Colonic mucosa (tissue), 4 donors: ENCODE data around the gene SGPL1. TPM values are rescaled to one million over a fixed set of nuclear protein-coding genes. Genes with fewer than 3 reads are reported as not detected.

Source experiments
- DNase-seq: peaks from one replicate; pipeline ENCODE4 v3.0.0-alpha.2; 2020
- H3K27ac ChIP-seq: fragments of 200-600 bp; one replicate; pipeline ENCODE4 v1.8.0; 2021
- H3K27me3 ChIP-seq: fragments of 200-600 bp; one replicate; pipeline ENCODE4 v1.8.0; 2021
- H3K36me3 ChIP-seq: fragments of 200-600 bp; one replicate; pipeline ENCODE4 v1.8.0; 2021
- H3K4me1 ChIP-seq: fragments of 200-600 bp; one replicate; pipeline ENCODE4 v1.8.0; 2021; ENCODE audit warnings: mild to moderate bottlenecking
- H3K4me3 ChIP-seq: fragments of 200-600 bp; one replicate; pipeline ENCODE4 v1.8.0; 2021
- H3K9ac ChIP-seq, 2 donors: one replicate each; pipeline ENCODE4 v1.7.0; 2013; ENCODE audit warnings: control low read depth in 2 of 2, low read depth in 2 of 2, low read length in 2 of 2
- H3K9me3 ChIP-seq: fragments of 200-600 bp; one replicate; pipeline ENCODE4 v1.8.0; 2021
- intact Hi-C: fragments of 100-400 bp; cut with DNase I; formaldehyde crosslinking; loops from one replicate; pipeline ENCODE4 v1.14.1; 2022
- total RNA-seq, 2 donors: library from RNA; stranded (reverse); fragmentation: NEBNext Ultra II Directional in 1 of 2; extraction: Animal tissue kit (Norgen Biotek cat#: 25700) in 1 of 2; gene quantifications; one replicate each; pipeline ENCODE4 v1.2.1, GENCODE V29; 2021
- TF ChIP-seq, protein P1 (sequence below): fragments of 200-600 bp; IDR thresholded peaks from one replicate; pipeline ENCODE4 v1.8.0; 2022; ENCODE audit warnings: antibody characterized with exemption, mild to moderate bottlenecking
- donor health status: healthy.
- donor health status: DM: no; HTN: no; CAD: no.
- donor health status: DM: no; HTN: no; CAD: no.

The SGPL1 gene
- total RNA-seq, 2 donors from 2014 or later = 59.8 to 67.6 TPM

DNA sequence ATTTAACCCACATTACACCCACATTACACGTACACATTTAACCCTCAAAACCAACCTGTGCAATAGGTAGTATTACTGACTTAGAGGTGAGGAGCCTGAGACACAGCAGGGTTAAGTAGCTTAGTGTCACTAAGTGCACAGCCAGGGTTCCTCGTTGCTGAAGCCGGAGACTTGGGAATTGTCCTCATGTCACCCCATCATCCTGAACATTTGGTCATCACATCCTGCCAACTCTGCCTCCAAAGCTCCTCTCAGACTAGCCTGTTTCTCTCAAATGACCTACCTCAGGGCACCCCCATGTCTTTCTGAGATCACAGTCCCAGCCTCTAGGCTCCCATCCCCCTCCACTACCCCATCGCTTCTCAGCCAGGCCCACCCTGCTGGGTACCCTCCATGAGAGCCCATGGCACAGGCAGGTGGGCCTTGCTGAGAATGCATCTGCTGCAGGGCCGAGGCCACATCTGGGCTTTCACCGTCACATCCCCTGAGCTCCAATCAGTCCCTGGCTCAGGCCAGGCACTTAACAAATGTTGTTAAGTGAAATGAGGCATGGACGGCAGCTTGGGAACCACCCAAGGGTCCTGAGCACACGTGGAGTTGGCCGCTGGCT, 93.7 kb downstream of the SGPL1 start:
- intact Hi-C loops = no loop called here
- H3K9me3 ChIP-seq = no peaks in the 10 kb centered on the region
- DNase-seq = no peak
- H3K4me1 ChIP-seq = no peaks in the 10 kb centered on the region
- no peaks in the 10 kb centered on the region for H3K27me3 ChIP-seq
- no peaks in the 10 kb centered on the region for H3K36me3 ChIP-seq
- H3K27ac ChIP-seq = no peak overlapping the region
- TF ChIP-seq, protein P1, sequence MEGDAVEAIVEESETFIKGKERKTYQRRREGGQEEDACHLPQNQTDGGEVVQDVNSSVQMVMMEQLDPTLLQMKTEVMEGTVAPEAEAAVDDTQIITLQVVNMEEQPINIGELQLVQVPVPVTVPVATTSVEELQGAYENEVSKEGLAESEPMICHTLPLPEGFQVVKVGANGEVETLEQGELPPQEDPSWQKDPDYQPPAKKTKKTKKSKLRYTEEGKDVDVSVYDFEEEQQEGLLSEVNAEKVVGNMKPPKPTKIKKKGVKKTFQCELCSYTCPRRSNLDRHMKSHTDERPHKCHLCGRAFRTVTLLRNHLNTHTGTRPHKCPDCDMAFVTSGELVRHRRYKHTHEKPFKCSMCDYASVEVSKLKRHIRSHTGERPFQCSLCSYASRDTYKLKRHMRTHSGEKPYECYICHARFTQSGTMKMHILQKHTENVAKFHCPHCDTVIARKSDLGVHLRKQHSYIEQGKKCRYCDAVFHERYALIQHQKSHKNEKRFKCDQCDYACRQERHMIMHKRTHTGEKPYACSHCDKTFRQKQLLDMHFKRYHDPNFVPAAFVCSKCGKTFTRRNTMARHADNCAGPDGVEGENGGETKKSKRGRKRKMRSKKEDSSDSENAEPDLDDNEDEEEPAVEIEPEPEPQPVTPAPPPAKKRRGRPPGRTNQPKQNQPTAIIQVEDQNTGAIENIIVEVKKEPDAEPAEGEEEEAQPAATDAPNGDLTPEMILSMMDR = no peak
- H3K4me3 ChIP-seq = no peak overlapping the region
- H3K9ac ChIP-seq = no peak overlapping the region

DNA sequence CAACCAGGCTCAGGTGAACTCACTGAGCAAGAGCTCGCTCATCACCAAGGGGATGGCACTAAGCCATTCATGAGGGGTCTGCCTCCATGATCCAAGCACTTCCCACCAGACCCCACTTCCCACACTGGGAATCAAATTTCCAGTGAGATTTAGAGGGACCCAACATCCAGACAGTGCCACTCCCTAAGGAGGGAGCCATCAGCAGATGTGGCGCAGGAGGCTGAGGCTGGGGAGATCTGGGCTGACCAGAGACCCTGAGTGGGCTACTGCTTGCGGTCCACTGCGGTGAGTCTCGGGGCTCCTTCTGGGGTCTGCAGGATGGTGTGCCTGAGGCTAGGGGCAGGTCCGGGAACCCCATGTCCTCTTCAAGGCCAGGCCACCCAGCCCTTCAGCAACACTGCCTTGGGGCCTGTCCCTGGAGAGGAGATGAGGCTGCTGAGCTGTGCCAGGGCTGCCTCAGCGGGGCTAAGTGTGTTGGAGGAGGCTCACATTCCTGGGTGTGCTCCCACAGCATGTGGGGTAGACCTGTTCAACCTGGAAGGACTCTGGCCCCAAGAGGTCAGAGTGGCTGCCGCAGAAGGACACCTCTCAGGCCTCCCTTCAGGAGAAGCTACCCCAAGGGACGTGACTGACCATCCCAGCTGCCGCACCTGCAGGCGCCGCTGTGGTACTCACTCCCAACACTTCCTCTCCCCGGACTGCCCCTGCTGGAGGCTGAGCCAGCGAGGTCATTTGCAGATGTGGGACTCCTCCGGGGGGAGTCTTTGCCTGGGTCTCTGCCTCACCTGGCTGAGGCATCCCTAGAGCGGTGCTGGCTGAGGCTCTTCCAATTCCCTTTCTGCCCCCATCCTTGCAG, 95.0 kb downstream of the SGPL1 start:
- Histone ChIP-seq H3K27ac (no peak overlapping the region), H3K36me3 (no peaks in the 10 kb centered on the region), H3K9ac (no peak overlapping the region), H3K4me3 (no peak overlapping the region), H3K27me3 (no peaks in the 10 kb centered on the region), H3K4me1 (no peaks in the 10 kb centered on the region), H3K9me3 (no peaks in the 10 kb centered on the region)
- TF ChIP-seq, protein P1 = no peak
- DNase-seq = no peak
- intact Hi-C loops = no loop called here

DNA sequence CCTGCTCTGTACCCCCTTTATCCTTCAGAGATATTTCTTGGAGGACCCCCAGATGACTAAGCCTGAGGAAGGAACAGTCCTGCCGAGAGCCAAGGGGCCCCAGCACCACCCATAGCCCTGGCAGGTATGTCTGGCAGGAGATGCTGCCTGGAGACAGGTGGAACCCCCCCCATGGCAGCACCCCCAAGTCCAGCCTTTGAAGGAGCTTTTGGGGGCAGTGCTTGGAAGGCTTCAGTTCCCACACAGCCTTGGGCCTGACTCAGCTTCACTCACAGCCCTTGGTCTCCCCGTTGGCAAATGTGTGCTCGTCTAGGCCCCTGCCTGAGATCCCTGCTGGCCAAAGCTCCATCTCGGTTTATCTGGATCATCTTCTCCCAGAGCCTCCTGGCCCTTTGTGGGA, 95.6 kb downstream of the SGPL1 start:
- no peaks in the 10 kb centered on the region for H3K36me3 ChIP-seq
- no peaks in the 10 kb centered on the region for H3K4me1 ChIP-seq
- TF ChIP-seq, protein P1 = no peak
- H3K9ac ChIP-seq = no peak overlapping the region
- no peak overlapping the region for H3K27ac ChIP-seq
- H3K27me3 ChIP-seq = no peaks in the 10 kb centered on the region
- H3K9me3 ChIP-seq = no peaks in the 10 kb centered on the region
- H3K4me3 ChIP-seq = no peak overlapping the region
- intact Hi-C loops = no loop called here
- DNase-seq = no peak

DNA sequence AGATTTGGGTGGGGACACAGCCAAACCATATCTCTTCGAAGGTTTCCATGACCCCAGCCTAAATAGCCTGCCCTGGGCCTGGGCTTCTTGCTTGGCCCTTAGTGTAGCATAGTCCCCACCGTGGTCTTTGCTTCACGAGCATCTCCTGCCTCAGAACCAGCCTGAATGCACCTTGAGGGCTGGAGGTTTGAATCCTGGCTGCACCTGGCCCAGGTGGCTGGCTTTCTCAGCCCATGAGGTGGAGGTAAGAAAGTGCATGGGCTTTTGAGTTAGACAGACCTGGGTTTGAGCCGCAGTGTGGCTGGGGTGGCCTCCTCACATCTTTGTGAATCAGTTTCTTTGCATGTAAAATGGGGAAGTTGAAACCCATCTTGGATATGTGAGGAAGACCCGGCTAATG, 96.8 kb downstream of the SGPL1 start:
- TF ChIP-seq, protein P1 = no peak
- H3K36me3 ChIP-seq = no peaks in the 10 kb centered on the region
- H3K27ac ChIP-seq = no peak overlapping the region
- no peak overlapping the region for H3K9ac ChIP-seq
- H3K27me3 ChIP-seq = no peaks in the 10 kb centered on the region
- H3K9me3 ChIP-seq = no peaks in the 10 kb centered on the region
- no peak overlapping the region for H3K4me3 ChIP-seq
- H3K4me1 ChIP-seq = no peaks in the 10 kb centered on the region
- DNase-seq = no peak
- intact Hi-C loops = no loop called here

DNA sequence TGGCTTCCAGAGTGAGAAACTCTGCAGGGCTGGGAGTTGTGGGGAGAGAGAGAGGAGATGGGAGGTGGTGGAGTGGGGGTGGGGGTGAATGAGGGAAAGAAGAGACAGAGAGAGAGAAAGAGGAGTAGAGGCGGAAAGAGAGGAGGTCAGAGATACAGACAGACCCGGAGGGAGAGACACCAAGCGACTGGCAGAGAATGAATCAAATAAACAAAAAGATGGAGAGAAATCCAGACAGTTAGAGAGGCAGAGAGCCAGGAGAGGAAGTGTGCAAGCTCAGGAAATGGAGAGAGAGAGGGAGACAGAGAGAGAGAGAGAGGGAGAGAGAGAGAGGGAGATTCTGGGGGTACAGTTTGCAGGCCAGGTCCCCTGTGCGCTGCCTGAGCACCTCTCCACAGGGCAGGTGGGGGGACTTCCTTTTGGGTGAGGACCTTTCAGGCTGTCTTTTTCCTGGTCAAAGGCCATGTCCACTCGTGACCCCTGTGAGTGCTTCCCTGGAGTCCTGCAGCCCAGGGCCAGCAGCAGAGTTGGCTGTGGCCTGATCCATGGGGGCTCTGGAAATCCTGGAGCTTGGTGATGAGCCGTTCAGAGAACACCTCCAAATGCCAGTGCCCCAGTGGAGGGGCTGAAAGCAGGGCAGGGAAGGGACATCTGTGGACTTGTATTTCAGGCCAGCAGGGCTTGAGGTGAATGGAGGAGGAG, 97.6 kb downstream of the SGPL1 start:
- Histone ChIP-seq H3K27ac (no peak overlapping the region), H3K9me3 (no peaks in the 10 kb centered on the region), H3K36me3 (no peaks in the 10 kb centered on the region), H3K9ac (no peak overlapping the region), H3K4me1 (no peaks in the 10 kb centered on the region), H3K4me3 (no peak overlapping the region), H3K27me3 (no peaks in the 10 kb centered on the region)
- TF ChIP-seq, protein P1 = no peak
- DNase-seq = no peak
- intact Hi-C loops = no loop called here
